HepG2 (cell line): ENCODE data around the gene RRP36. TPM values are rescaled to one million over a fixed set of nuclear protein-coding genes. Genes with fewer than 3 reads are reported as not detected.

Experiments
- ARNT ChIP-seq: fragments of 450-650 bp; IDR thresholded peaks from 2 replicates; pipeline ENCODE4 v1.6.1; 2017
- HDAC1 ChIP-seq: sonication (generic); formaldehyde crosslinking; IDR thresholded peaks from 2 replicates; pipeline ENCODE4 v1.5.1; 2020; ENCODE audit warnings: mild to moderate bottlenecking, missing genetic modification reagents
- IRX3 ChIP-seq: sonication (generic); formaldehyde crosslinking; IDR thresholded peaks from 2 replicates; pipeline ENCODE4 v1.8.1; 2023; ENCODE audit warnings: mild to moderate bottlenecking, low read depth, missing genetic modification reagents, borderline replicate concordance
- MTA1 ChIP-seq: sonication (generic); formaldehyde crosslinking; IDR thresholded peaks from 2 replicates; pipeline ENCODE4 v1.4.0; 2020; ENCODE audit warnings: missing genetic modification reagents, mild to moderate bottlenecking, borderline replicate concordance
- MXD1 ChIP-seq: sonication (generic); formaldehyde crosslinking; IDR thresholded peaks from 2 replicates; pipeline ENCODE4 v1.4.0; 2020; ENCODE audit warnings: mild to moderate bottlenecking, missing genetic modification reagents
- POLR2AphosphoS5 ChIP-seq: IDR thresholded peaks from 2 replicates; pipeline ENCODE4 v1.6.1; 2012; ENCODE audit warnings: low read depth, low read length
- SUZ12 ChIP-seq: fragments of 150-350 bp; IDR thresholded peaks from 2 replicates; pipeline ENCODE4 v1.6.1; 2014; ENCODE audit warnings: low read depth, low read length
- ZBTB2 ChIP-seq: sonication (generic); formaldehyde crosslinking; IDR thresholded peaks from 2 replicates; pipeline ENCODE4 v1.8.0; 2022; ENCODE audit warnings: low read depth, missing genetic modification reagents
- ZBTB7A ChIP-seq: sonication (generic); formaldehyde crosslinking; IDR thresholded peaks from 2 replicates; pipeline ENCODE4 v1.8.0; 2022; ENCODE audit warnings: mild to moderate bottlenecking, missing genetic modification reagents
- ZNF232 ChIP-seq: sonication (generic); formaldehyde crosslinking; IDR thresholded peaks from 2 replicates; pipeline ENCODE4 v1.4.0; 2020; ENCODE audit warnings: missing genetic modification reagents, borderline replicate concordance
- ZNF296 ChIP-seq: sonication (generic); formaldehyde crosslinking; conservative IDR thresholded peaks from 2 replicates; pipeline ENCODE4 v1.5.0; 2020; ENCODE audit warnings: mild to moderate bottlenecking, missing genetic modification reagents
- ZNF616 ChIP-seq: sonication (generic); formaldehyde crosslinking; IDR thresholded peaks from 2 replicates; pipeline ENCODE4 v1.5.0; 2020; ENCODE audit warnings: low read depth, mild to moderate bottlenecking, missing genetic modification reagents
- polyA plus RNA-seq, 8 experiments: library from polyadenylated mRNA; depleted of rRNA in 3 of 8; stranded (reverse) in 7 of 8; unstranded in 1 of 8; fragments of >200 nt; fragmentation: Illumina TruSeq in 4 of 8; extraction: Trizol in 4 of 8; gene quantifications; 2 replicates each; pipeline versions ENCODE4 v1.2.1 to v1.2.3, GENCODE V29; 2011 to 2016; ENCODE audit warnings: low read depth in 4 of 8, missing spikeins in 1 of 8, mixed read lengths in 1 of 8; ENCODE audit not compliant: insufficient read depth in 1 of 8
- total RNA-seq, 5 experiments: library from RNA; depleted of rRNA; stranded (reverse); fragments of >200 nt; fragmentation: Illumina TruSeq; extraction: Trizol; gene quantifications; 2 replicates each; pipeline ENCODE4 v1.2.3, GENCODE V29; 2016; ENCODE audit warnings: low read depth in 1 of 5
- TF ChIP-seq, protein P1 (sequence below): sonication (generic); formaldehyde crosslinking; IDR thresholded peaks from 2 replicates; pipeline ENCODE4 v1.5.0; 2020; ENCODE audit warnings: missing genetic modification reagents, mild to moderate bottlenecking, borderline replicate concordance
- TF ChIP-seq, protein P2 (sequence below): sonication (generic); formaldehyde crosslinking; IDR thresholded peaks from 2 replicates; pipeline ENCODE4 v1.8.1; 2023; ENCODE audit warnings: missing genetic modification reagents, mild to moderate bottlenecking, borderline replicate concordance
- TF ChIP-seq, protein P3 (sequence below): sonication (generic); formaldehyde crosslinking; IDR thresholded peaks from 2 replicates; pipeline ENCODE4 v1.4.0; 2020; ENCODE audit warnings: missing genetic modification reagents
- TF ChIP-seq, protein P4 (sequence below): sonication (generic); formaldehyde crosslinking; IDR thresholded peaks from 2 replicates; pipeline ENCODE4 v1.4.0; 2020; ENCODE audit warnings: missing genetic modification reagents

The RRP36 gene
- total and polyA plus RNA-seq, 2 of the 13 experiments (the other 11 are each of a cell fraction or from before 2014, with no cell fraction given): 29.5 to 144 TPM

- TF ChIP-seq, protein P1, sequence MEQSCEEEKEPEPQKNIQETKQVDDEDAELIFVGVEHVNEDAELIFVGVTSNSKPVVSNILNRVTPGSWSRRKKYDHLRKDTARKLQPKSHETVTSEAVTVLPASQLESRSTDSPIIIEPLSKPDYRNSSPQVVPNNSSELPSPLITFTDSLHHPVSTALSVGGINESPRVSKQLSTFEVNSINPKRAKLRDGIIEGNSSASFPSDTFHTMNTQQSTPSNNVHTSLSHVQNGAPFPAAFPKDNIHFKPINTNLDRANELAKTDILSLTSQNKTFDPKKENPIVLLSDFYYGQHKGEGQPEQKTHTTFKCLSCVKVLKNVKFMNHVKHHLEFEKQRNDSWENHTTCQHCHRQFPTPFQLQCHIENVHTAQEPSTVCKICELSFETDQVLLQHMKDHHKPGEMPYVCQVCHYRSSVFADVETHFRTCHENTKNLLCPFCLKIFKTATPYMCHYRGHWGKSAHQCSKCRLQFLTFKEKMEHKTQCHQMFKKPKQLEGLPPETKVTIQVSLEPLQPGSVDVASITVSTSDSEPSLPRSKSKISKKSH (CRISPR knock-in tag): no peak; the same call in 1 of the 2 replicates
- TF ChIP-seq ARNT (no peak), ZBTB7A (no peak; the same call in 1 of the 2 replicates), POLR2AphosphoS5 (peak; percentile 70), HDAC1 (CRISPR knock-in tag) (peak; percentile 86), ZNF296 (no peak), MTA1 (no peak), ZNF616 (CRISPR knock-in tag) (peak; percentile 68; the same call in 1 of the 2 replicates), ZNF232 (CRISPR knock-in tag) (no peak; the same call in 1 of the 2 replicates), SUZ12 (peak; percentile 83), MXD1 (CRISPR knock-in tag) (peak; percentile 50), ZBTB2 (0 out of 2 replicates have a peak, but pooled peaks have one; percentile 77), IRX3 (CRISPR knock-in tag) (no peak)
- TF ChIP-seq, protein P2, sequence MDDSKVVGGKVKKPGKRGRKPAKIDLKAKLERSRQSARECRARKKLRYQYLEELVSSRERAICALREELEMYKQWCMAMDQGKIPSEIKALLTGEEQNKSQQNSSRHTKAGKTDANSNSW (CRISPR knock-in tag): no peak
- TF ChIP-seq, protein P3, sequence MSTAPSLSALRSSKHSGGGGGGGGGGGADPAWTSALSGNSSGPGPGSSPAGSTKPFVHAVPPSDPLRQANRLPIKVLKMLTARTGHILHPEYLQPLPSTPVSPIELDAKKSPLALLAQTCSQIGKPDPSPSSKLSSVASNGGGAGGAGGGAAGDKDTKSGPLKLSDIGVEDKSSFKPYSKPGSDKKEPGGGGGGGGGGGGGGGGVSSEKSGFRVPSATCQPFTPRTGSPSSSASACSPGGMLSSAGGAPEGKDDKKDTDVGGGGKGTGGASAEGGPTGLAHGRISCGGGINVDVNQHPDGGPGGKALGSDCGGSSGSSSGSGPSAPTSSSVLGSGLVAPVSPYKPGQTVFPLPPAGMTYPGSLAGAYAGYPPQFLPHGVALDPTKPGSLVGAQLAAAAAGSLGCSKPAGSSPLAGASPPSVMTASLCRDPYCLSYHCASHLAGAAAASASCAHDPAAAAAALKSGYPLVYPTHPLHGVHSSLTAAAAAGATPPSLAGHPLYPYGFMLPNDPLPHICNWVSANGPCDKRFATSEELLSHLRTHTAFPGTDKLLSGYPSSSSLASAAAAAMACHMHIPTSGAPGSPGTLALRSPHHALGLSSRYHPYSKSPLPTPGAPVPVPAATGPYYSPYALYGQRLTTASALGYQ: no peak
- TF ChIP-seq, protein P4, sequence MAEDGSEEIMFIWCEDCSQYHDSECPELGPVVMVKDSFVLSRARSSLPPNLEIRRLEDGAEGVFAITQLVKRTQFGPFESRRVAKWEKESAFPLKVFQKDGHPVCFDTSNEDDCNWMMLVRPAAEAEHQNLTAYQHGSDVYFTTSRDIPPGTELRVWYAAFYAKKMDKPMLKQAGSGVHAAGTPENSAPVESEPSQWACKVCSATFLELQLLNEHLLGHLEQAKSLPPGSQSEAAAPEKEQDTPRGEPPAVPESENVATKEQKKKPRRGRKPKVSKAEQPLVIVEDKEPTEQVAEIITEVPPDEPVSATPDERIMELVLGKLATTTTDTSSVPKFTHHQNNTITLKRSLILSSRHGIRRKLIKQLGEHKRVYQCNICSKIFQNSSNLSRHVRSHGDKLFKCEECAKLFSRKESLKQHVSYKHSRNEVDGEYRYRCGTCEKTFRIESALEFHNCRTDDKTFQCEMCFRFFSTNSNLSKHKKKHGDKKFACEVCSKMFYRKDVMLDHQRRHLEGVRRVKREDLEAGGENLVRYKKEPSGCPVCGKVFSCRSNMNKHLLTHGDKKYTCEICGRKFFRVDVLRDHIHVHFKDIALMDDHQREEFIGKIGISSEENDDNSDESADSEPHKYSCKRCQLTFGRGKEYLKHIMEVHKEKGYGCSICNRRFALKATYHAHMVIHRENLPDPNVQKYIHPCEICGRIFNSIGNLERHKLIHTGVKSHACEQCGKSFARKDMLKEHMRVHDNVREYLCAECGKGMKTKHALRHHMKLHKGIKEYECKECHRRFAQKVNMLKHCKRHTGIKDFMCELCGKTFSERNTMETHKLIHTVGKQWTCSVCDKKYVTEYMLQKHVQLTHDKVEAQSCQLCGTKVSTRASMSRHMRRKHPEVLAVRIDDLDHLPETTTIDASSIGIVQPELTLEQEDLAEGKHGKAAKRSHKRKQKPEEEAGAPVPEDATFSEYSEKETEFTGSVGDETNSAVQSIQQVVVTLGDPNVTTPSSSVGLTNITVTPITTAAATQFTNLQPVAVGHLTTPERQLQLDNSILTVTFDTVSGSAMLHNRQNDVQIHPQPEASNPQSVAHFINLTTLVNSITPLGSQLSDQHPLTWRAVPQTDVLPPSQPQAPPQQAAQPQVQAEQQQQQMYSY (CRISPR knock-in tag): no peak
Observed at GRCh38 chr6:43013843-43014433, 7.5 kb upstream of the RRP36 start, which contains the start of the genes KLHDC3 and MEA1 (continued).
